Neural progenitor cell (in vitro differentiated cells): ENCODE measurements around the gene KRTAP2-1.
"Not testable (repeated sequence)": the region's sequence is repeated elsewhere in the genome, so short reads cannot be mapped to it uniquely, and the experiment has no call there.

Source experiments
- EZH2 ChIP-seq: fragments of 200-600 bp; sonication (generic); IDR thresholded peaks from 2 replicates; pipeline ENCODE4 v1.6.1; 2017; ENCODE audit warnings: antibody characterized with exemption, mild to moderate bottlenecking, moderate library complexity
- TF ChIP-seq, protein P1 (sequence below): fragments of 200-600 bp; sonication (generic); IDR thresholded peaks from 2 replicates; pipeline ENCODE4 v1.5.1; 2017; ENCODE audit warnings: antibody characterized with exemption, mild to moderate bottlenecking

DNA sequence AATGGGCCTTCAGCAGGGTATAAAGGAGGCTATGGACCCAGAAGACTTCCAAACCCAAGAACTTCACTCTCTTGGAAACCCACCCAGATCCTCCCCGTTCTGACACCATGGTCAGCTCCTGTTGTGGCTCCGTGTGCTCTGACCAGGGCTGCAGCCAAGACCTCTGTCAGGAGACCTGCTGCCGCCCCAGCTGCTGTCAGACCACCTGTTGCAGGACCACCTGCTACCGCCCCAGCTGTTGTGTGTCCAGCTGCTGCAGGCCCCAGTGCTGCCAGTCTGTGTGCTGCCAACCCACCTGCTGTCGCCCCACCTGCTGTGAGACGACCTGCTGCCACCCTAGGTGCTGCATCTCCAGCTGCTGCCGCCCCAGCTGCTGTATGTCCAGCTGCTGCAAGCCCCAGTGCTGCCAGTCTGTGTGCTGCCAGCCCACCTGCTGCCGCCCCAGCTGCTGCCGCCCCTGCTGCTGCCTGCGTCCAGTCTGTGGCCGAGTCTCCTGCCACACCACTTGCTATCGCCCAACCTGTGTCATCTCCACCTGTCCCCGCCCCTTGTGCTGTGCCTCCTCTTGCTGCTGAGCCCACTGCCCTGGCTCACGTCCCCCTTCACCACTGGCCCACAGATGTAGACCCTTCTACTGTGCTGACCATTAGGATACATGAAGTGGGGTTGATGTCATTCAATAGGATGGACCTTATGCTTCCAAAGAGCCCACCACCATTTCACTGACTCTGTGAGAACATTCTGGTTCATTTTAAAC lies 37.2 kb upstream of the KRTAP2-1 start, which contains the start of gene KRTAP4-7:
- not testable (repeated sequence) for TF ChIP-seq EZH2
- TF ChIP-seq, protein P1, sequence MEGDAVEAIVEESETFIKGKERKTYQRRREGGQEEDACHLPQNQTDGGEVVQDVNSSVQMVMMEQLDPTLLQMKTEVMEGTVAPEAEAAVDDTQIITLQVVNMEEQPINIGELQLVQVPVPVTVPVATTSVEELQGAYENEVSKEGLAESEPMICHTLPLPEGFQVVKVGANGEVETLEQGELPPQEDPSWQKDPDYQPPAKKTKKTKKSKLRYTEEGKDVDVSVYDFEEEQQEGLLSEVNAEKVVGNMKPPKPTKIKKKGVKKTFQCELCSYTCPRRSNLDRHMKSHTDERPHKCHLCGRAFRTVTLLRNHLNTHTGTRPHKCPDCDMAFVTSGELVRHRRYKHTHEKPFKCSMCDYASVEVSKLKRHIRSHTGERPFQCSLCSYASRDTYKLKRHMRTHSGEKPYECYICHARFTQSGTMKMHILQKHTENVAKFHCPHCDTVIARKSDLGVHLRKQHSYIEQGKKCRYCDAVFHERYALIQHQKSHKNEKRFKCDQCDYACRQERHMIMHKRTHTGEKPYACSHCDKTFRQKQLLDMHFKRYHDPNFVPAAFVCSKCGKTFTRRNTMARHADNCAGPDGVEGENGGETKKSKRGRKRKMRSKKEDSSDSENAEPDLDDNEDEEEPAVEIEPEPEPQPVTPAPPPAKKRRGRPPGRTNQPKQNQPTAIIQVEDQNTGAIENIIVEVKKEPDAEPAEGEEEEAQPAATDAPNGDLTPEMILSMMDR = not testable (repeated sequence)
